ENCODE results near the gene EPB41L4B.

The EPB41L4B gene

DNA sequence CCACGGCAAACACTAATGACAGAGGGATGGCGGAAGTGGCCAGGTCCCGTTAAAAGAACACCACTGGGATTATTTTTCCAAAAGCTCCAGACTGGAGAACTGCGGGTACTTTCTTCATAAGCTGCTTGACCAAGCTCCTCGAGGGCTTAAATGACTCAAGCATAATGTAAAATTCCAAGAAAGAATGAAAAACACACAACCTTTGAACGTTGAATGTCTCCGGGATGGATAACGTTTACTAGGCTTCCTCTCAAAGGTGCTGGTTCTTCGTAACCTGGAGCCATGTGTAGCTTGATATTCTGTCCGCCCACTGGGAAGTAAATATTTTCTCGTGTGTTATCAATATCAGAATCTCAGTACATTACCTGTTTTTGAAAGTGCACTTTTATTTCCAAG is 67.6 kb downstream of the EPB41L4B start:
- TF ChIP-seq, protein P1, sequence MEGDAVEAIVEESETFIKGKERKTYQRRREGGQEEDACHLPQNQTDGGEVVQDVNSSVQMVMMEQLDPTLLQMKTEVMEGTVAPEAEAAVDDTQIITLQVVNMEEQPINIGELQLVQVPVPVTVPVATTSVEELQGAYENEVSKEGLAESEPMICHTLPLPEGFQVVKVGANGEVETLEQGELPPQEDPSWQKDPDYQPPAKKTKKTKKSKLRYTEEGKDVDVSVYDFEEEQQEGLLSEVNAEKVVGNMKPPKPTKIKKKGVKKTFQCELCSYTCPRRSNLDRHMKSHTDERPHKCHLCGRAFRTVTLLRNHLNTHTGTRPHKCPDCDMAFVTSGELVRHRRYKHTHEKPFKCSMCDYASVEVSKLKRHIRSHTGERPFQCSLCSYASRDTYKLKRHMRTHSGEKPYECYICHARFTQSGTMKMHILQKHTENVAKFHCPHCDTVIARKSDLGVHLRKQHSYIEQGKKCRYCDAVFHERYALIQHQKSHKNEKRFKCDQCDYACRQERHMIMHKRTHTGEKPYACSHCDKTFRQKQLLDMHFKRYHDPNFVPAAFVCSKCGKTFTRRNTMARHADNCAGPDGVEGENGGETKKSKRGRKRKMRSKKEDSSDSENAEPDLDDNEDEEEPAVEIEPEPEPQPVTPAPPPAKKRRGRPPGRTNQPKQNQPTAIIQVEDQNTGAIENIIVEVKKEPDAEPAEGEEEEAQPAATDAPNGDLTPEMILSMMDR (IDR thresholded peaks at IDR 0.05; ENCODE audit: borderline replicate concordance, control extremely low read depth, extremely low read depth, insufficient read depth, missing control alignments) = no peak
- in situ Hi-C loops (cut with MboI; ENCODE audit: low sequenced_read_pairs, unreplicated experiment) = no loop called here
- DNase-seq (ENCODE audit: low spot score) = no peak

DNA sequence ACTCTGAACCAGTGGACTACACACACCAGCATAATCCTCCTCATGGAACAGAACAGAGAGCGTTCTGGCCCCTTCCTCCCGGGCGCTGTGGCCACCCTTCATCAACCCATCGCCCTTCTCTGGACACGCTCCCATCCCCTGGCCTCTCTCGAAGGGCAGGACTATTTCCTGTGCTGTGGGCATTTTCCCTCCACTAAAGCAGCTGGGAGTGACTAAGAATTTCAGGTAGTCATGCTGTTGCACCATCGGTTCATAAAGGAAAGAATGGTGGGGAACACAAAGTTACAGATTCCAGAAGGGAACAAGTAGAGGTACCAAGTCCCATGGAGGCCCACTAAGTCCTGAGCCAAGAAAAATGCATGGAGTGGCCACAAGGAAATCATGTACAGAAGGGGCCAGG is 68.6 kb downstream of the EPB41L4B start:
- no peak for DNase-seq (ENCODE audit: low spot score)
- in situ Hi-C loops (cut with MboI; ENCODE audit: low sequenced_read_pairs, unreplicated experiment) = no loop called here
- TF ChIP-seq, protein P1 (IDR thresholded peaks at IDR 0.05; ENCODE audit: borderline replicate concordance, control extremely low read depth, extremely low read depth, insufficient read depth, missing control alignments) = no peak

DNA sequence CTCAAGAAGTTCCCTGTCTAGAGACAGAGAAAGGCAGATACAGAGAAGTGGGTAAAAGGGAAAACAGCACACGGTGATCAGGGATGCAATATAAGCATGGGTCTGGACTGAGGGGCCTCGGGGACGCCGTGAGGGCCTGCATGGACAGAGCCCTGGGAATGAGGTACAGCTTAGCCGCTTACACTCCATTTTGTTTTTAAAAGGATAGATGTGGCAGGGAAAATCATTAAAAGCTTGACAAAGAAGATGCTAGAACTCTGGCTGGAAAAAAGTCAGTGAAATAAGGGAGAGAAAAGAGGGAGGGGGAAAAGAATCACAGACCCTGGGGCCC is 69.1 kb downstream of the EPB41L4B start:
- TF ChIP-seq, protein P1 (IDR thresholded peaks at IDR 0.05; ENCODE audit: borderline replicate concordance, control extremely low read depth, extremely low read depth, insufficient read depth, missing control alignments) = no peak
- in situ Hi-C loops (cut with MboI; ENCODE audit: low sequenced_read_pairs, unreplicated experiment) = no loop called here
- DNase-seq (ENCODE audit: low spot score) = no peak

DNA sequence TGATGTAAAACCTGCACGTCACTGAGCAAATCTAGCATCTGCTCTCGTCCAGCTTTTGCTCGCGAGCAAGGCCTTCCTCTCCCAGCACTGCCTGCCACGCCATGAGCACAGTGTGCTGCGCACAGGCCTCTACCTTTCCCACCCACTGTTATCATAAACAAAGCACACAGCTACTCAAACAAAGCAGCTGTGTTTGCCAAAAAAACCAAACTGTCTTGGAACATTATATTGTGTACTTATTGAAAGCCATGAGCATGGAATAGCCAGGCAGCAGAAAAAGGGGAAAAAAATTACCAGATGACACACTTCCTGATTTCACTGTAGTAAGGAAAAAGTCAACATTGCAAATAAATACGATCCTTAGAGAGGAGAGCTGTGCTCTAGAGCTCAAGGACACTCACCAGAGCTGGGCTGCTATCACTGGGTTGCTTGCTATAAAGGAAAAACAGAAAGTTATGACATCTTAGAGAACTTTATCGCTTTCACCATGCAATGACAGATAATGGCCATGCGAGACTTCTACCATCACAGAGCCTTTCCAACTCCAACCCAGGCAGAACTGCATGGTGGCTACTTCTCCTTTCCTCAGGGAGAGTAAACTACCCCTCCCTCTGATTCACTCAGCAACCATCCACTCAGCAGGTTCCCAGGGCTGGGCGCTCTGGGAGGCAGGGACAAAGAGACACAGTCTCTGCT is 69.6 kb downstream of the EPB41L4B start:
- in situ Hi-C loops (cut with MboI; ENCODE audit: low sequenced_read_pairs, unreplicated experiment) = no loop called here
- DNase-seq (ENCODE audit: low spot score) = no peak
- TF ChIP-seq, protein P1 (IDR thresholded peaks at IDR 0.05; ENCODE audit: borderline replicate concordance, control extremely low read depth, extremely low read depth, insufficient read depth, missing control alignments) = no peak

DNA sequence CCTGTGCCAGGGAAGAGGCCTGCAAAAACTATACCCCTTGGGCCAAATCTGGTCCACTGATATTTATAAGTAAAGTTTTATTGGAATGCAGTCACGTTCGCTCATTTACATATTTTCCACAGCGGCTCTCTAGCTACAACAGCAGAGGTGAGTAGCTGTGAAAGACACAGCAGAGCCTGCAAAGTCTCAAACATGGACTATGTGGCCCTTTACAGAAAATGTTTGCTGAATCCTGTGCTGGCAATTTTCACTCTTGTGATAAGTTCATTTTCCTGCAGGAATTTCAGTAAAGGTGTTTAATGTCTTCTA is 70.1 kb downstream of the EPB41L4B start:
- TF ChIP-seq, protein P1 (IDR thresholded peaks at IDR 0.05; ENCODE audit: borderline replicate concordance, control extremely low read depth, extremely low read depth, insufficient read depth, missing control alignments) = no peak
- in situ Hi-C loops (cut with MboI; ENCODE audit: low sequenced_read_pairs, unreplicated experiment) = no loop called here
- no peak for DNase-seq (ENCODE audit: low spot score)

DNA sequence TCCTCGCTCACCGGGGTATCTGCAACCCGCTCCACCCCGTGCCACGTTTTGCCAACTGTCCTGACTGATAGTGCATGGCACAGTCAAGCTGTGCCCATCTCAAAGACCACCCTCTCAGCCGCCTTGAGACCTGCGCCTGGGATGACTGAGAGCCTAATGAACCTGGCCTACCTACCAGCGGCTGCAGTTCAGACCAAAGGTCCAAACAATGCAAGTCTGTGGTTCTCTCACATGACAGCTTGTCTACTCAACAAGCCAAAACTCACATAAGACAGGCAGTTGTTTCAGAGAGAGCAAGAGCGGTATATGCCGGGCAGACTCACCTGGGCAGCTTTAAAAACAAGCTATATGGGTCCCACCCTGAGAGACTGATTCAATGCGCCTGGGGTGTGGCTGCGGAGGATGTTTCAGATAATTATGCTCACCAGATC is 70.5 kb downstream of the EPB41L4B start:
- TF ChIP-seq, protein P1 (IDR thresholded peaks at IDR 0.05; ENCODE audit: borderline replicate concordance, control extremely low read depth, extremely low read depth, insufficient read depth, missing control alignments) = no peak
- in situ Hi-C loops (cut with MboI; ENCODE audit: low sequenced_read_pairs, unreplicated experiment) = no loop called here
- DNase-seq (ENCODE audit: low spot score) = no peak
